ENCODE data around the gene ZNF521.

Gene ZNF521

DNA sequence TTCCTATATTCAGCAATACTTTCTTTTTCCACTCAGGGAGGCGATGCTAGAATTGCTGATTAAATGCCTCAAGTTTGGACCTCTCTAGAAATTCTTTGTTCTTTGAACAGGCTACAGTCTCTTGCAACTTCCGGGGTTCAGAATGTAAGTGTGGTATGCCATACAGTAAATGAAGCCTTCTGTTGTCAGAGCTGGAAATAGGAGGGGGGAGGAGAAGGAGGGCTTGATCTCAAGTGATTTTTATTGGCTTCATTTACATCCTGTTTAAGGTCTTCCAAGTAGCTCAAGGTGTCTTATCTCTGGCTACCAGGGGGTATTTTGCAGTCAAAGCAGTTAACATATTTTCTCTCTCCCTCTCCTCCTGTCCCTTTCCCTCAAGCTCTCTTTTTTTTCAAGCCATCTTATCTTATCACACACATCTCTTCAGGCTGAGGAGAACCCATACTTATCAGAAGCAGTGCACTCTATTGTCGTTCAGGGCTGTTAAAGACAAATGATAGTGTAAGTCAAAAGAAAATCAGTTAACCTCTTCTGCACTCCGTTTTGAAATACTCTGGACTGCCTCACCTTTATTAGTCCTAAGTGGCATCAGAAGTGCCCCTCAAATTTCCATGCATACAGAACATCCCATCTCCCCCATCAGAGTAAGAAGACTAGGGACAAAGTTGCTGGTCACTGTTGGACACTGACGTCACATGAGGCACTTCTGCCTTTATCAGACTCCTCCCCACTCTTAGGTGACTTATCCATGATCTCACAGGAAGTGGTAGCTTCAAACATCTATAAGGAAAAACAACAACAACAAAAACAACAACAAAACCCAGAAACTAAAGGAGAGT, 112.2 kb downstream of the ZNF521 start (continued):
- TF ChIP-seq, protein P1, sequence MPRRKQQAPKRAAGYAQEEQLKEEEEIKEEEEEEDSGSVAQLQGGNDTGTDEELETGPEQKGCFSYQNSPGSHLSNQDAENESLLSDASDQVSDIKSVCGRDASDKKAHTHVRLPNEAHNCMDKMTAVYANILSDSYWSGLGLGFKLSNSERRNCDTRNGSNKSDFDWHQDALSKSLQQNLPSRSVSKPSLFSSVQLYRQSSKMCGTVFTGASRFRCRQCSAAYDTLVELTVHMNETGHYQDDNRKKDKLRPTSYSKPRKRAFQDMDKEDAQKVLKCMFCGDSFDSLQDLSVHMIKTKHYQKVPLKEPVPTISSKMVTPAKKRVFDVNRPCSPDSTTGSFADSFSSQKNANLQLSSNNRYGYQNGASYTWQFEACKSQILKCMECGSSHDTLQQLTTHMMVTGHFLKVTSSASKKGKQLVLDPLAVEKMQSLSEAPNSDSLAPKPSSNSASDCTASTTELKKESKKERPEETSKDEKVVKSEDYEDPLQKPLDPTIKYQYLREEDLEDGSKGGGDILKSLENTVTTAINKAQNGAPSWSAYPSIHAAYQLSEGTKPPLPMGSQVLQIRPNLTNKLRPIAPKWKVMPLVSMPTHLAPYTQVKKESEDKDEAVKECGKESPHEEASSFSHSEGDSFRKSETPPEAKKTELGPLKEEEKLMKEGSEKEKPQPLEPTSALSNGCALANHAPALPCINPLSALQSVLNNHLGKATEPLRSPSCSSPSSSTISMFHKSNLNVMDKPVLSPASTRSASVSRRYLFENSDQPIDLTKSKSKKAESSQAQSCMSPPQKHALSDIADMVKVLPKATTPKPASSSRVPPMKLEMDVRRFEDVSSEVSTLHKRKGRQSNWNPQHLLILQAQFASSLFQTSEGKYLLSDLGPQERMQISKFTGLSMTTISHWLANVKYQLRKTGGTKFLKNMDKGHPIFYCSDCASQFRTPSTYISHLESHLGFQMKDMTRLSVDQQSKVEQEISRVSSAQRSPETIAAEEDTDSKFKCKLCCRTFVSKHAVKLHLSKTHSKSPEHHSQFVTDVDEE (CRISPR knock-in tag; IDR thresholded peaks at IDR 0.05), result no peak
- no peak for TF ChIP-seq ZFP30 (CRISPR knock-in tag; IDR thresholded peaks at IDR 0.05)

DNA sequence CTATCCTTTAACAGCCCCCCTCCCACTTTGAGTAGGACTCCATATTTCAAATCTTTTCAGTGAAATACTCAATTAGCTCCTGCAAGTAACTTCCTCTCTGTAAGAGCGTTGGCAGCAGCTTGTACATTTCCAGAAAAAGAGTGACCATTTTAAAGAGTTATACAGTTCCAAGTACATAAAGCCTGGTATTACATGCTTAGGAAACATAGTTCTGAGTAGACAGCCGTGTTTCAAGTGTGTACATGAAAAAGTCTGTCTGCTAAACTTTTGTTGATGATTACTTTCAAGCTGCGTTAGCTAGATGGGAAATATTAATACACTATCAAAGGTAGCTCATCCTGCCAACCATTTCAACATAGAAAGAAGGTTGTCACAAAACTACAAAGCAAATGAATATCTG, 112.8 kb downstream of the ZNF521 start:
- TF ChIP-seq ISL1 (CRISPR knock-in tag; IDR thresholded peaks at IDR 0.05), result no peak
- TF ChIP-seq ZFP3 (CRISPR knock-in tag; IDR thresholded peaks at IDR 0.05), result no peak
- TF ChIP-seq PPARA (CRISPR knock-in tag; IDR thresholded peaks at IDR 0.05; ENCODE audit: borderline replicate concordance), result no peak
- TF ChIP-seq, protein P2, sequence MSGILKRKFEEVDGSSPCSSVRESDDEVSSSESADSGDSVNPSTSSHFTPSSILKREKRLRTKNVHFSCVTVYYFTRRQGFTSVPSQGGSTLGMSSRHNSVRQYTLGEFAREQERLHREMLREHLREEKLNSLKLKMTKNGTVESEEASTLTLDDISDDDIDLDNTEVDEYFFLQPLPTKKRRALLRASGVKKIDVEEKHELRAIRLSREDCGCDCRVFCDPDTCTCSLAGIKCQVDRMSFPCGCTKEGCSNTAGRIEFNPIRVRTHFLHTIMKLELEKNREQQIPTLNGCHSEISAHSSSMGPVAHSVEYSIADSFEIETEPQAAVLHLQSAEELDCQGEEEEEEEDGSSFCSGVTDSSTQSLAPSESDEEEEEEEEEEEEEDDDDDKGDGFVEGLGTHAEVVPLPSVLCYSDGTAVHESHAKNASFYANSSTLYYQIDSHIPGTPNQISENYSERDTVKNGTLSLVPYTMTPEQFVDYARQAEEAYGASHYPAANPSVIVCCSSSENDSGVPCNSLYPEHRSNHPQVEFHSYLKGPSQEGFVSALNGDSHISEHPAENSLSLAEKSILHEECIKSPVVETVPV (CRISPR knock-in tag; IDR thresholded peaks at IDR 0.05), result no peak
- no peak for TF ChIP-seq ZFP30 (CRISPR knock-in tag; IDR thresholded peaks at IDR 0.05)
- TF ChIP-seq ZNF565 (CRISPR knock-in tag; conservative IDR thresholded peaks at IDR 0.05; ENCODE audit: low read depth), result no peak
- TF ChIP-seq OSR1 (CRISPR knock-in tag; IDR thresholded peaks at IDR 0.05), result no peak
- no peak for TF ChIP-seq SNAI2 (CRISPR knock-in tag; IDR thresholded peaks at IDR 0.05)
- TF ChIP-seq ZNF8 (CRISPR knock-in tag; IDR thresholded peaks at IDR 0.05), result no peak
- no peak for TF ChIP-seq TOX (CRISPR knock-in tag; IDR thresholded peaks at IDR 0.05; ENCODE audit: borderline replicate concordance)
- TF ChIP-seq, protein P3, sequence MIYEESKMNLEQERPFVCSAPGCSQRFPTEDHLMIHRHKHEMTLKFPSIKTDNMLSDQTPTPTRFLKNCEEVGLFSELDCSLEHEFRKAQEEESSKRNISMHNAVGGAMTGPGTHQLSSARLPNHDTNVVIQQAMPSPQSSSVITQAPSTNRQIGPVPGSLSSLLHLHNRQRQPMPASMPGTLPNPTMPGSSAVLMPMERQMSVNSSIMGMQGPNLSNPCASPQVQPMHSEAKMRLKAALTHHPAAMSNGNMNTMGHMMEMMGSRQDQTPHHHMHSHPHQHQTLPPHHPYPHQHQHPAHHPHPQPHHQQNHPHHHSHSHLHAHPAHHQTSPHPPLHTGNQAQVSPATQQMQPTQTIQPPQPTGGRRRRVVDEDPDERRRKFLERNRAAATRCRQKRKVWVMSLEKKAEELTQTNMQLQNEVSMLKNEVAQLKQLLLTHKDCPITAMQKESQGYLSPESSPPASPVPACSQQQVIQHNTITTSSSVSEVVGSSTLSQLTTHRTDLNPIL (CRISPR knock-in tag; IDR thresholded peaks at IDR 0.05; ENCODE audit: low read depth), result no peak
- TF ChIP-seq ESRRG (CRISPR knock-in tag; IDR thresholded peaks at IDR 0.05), result no peak
- TF ChIP-seq RARB (CRISPR knock-in tag; IDR thresholded peaks at IDR 0.05), result no peak
- TF ChIP-seq TCF4 (CRISPR knock-in tag; IDR thresholded peaks at IDR 0.05; ENCODE audit: borderline replicate concordance), result no peak
- TF ChIP-seq, protein P1 (CRISPR knock-in tag; IDR thresholded peaks at IDR 0.05), result no peak
- TF ChIP-seq, protein P4, sequence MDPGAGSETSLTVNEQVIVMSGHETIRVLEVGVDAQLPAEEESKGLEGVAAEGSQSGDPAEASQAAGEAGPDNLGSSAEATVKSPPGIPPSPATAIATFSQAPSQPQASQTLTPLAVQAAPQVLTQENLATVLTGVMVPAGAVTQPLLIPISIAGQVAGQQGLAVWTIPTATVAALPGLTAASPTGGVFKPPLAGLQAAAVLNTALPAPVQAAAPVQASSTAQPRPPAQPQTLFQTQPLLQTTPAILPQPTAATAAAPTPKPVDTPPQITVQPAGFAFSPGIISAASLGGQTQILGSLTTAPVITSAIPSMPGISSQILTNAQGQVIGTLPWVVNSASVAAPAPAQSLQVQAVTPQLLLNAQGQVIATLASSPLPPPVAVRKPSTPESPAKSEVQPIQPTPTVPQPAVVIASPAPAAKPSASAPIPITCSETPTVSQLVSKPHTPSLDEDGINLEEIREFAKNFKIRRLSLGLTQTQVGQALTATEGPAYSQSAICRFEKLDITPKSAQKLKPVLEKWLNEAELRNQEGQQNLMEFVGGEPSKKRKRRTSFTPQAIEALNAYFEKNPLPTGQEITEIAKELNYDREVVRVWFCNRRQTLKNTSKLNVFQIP (CRISPR knock-in tag; IDR thresholded peaks at IDR 0.05; ENCODE audit: borderline replicate concordance, low read depth), result no peak
- no peak for TF ChIP-seq CSDC2 (CRISPR knock-in tag; IDR thresholded peaks at IDR 0.05)
- TF ChIP-seq, protein P5, sequence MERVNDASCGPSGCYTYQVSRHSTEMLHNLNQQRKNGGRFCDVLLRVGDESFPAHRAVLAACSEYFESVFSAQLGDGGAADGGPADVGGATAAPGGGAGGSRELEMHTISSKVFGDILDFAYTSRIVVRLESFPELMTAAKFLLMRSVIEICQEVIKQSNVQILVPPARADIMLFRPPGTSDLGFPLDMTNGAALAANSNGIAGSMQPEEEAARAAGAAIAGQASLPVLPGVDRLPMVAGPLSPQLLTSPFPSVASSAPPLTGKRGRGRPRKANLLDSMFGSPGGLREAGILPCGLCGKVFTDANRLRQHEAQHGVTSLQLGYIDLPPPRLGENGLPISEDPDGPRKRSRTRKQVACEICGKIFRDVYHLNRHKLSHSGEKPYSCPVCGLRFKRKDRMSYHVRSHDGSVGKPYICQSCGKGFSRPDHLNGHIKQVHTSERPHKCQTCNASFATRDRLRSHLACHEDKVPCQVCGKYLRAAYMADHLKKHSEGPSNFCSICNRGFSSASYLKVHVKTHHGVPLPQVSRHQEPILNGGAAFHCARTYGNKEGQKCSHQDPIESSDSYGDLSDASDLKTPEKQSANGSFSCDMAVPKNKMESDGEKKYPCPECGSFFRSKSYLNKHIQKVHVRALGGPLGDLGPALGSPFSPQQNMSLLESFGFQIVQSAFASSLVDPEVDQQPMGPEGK (CRISPR knock-in tag; IDR thresholded peaks at IDR 0.05; ENCODE audit: borderline replicate concordance), result no peak
- ATAC-seq, result no peak

All from SK-N-SH treated with all-trans-retinoic acid at 6 μM for 48 hours (cell line).